ENCODE results near the gene FGD4. TPM values are rescaled to one million over a fixed set of nuclear protein-coding genes. Genes with fewer than 3 reads are reported as not detected.

Gene FGD4
- total and polyA plus RNA-seq, 4 donors, result 16.2 to 49.0 (median 26.7) TPM

GRCh38 chr12:32681272-32681671 is 281.9 kb downstream of the FGD4 start:
- no peak for DNase-seq (ENCODE audit: low read depth in 4 of 6, low spot score in 6 of 6)
- WGBS (ENCODE audit: insufficient coverage), result 94% methylated on average over 5 of the region's 11 CpGs
- no peak overlapping the region for H3K4me3 ChIP-seq (ENCODE audit: low read depth, low read length)

GRCh38 chr12:32686340-32686739 is 287.0 kb downstream of the FGD4 start:
- Histone ChIP-seq H3K4me1 (ENCODE audit: control insufficient read depth, insufficient read depth, low read length) (peaks cover under 1% of the 10 kb centered on the region), H3K4me3 (ENCODE audit: low read depth, low read length) (no peak overlapping the region), H3K9me3 (ENCODE audit: control insufficient read depth, insufficient read depth, low read length) (no peaks in the 10 kb centered on the region), H3K27me3 (ENCODE audit: control insufficient read depth, insufficient read depth, low read length) (no peaks in the 10 kb centered on the region), H3K27ac (ENCODE audit: low read depth, low read length) (no peak overlapping the region), H3K36me3 (ENCODE audit: control insufficient read depth, insufficient read depth, low read length) (peaks cover 9% of the 10 kb centered on the region)
- WGBS (ENCODE audit: insufficient coverage), result no CpG with 5 or more reads among the region's 1 CpG
- no peak for DNase-seq (ENCODE audit: low read depth in 4 of 6, low spot score in 6 of 6)

More at GRCh38 chr12:32681272-32681671, 281.9 kb downstream of the FGD4 start:
- no peaks in the 10 kb centered on the region for H3K9me3 ChIP-seq (ENCODE audit: control insufficient read depth, insufficient read depth, low read length)
- peaks cover 9% of the 10 kb centered on the region for H3K36me3 ChIP-seq (ENCODE audit: control insufficient read depth, insufficient read depth, low read length)
- no peaks in the 10 kb centered on the region for H3K27me3 ChIP-seq (ENCODE audit: control insufficient read depth, insufficient read depth, low read length)
- no peak overlapping the region for H3K27ac ChIP-seq (ENCODE audit: low read depth, low read length)
- peaks cover 10% of the 10 kb centered on the region for H3K4me1 ChIP-seq (ENCODE audit: control insufficient read depth, insufficient read depth, low read length)

- no peak for DNase-seq (ENCODE audit: low read depth in 4 of 6, low spot score in 6 of 6)
- Histone ChIP-seq H3K36me3 (ENCODE audit: control insufficient read depth, insufficient read depth, low read length) (peaks cover 9% of the 10 kb centered on the region), H3K27ac (ENCODE audit: low read depth, low read length) (no peak overlapping the region), H3K9me3 (ENCODE audit: control insufficient read depth, insufficient read depth, low read length) (no peaks in the 10 kb centered on the region), H3K4me1 (ENCODE audit: control insufficient read depth, insufficient read depth, low read length) (no peaks in the 10 kb centered on the region), H3K4me3 (ENCODE audit: low read depth, low read length) (no peak overlapping the region), H3K27me3 (ENCODE audit: control insufficient read depth, insufficient read depth, low read length) (no peaks in the 10 kb centered on the region)
These were observed 289.4 kb downstream of the FGD4 start for GRCh38 chr12:32688786-32689185.

- Histone ChIP-seq H3K9me3 (ENCODE audit: control insufficient read depth, insufficient read depth, low read length) (peaks cover 2% of the 10 kb centered on the region), H3K27me3 (ENCODE audit: control insufficient read depth, insufficient read depth, low read length) (no peaks in the 10 kb centered on the region), H3K4me1 (ENCODE audit: control insufficient read depth, insufficient read depth, low read length) (no peaks in the 10 kb centered on the region), H3K4me3 (ENCODE audit: low read depth, low read length) (no peak overlapping the region), H3K27ac (ENCODE audit: low read depth, low read length) (no peak overlapping the region), H3K36me3 (ENCODE audit: control insufficient read depth, insufficient read depth, low read length) (no peaks in the 10 kb centered on the region)
- 98% methylated on average over 7 of the region's 8 CpGs for WGBS (ENCODE audit: insufficient coverage)
- no peak for DNase-seq (ENCODE audit: low read depth in 4 of 6, low spot score in 6 of 6)
These were observed 291.6 kb downstream of the FGD4 start for GRCh38 chr12:32690927-32691326.

- no peaks in the 10 kb centered on the region for H3K36me3 ChIP-seq (ENCODE audit: control insufficient read depth, insufficient read depth, low read length)
- no peak overlapping the region for H3K4me3 ChIP-seq (ENCODE audit: low read depth, low read length)
- WGBS (ENCODE audit: insufficient coverage), result no CpG with 5 or more reads among the region's 1 CpG
- H3K27ac ChIP-seq (ENCODE audit: low read depth, low read length), result no peak overlapping the region
- no peak for DNase-seq (ENCODE audit: low read depth in 4 of 6, low spot score in 6 of 6)
- H3K9me3 ChIP-seq (ENCODE audit: control insufficient read depth, insufficient read depth, low read length), result peaks cover 2% of the 10 kb centered on the region
- no peaks in the 10 kb centered on the region for H3K4me1 ChIP-seq (ENCODE audit: control insufficient read depth, insufficient read depth, low read length)
- H3K27me3 ChIP-seq (ENCODE audit: control insufficient read depth, insufficient read depth, low read length), result no peaks in the 10 kb centered on the region
These were observed 293.0 kb downstream of the FGD4 start for GRCh38 chr12:32692358-32692757.

GRCh38 chr12:32693036-32693435 is 293.7 kb downstream of the FGD4 start:
- WGBS (ENCODE audit: insufficient coverage), result no CpG with 5 or more reads among the region's 1 CpG
- Histone ChIP-seq H3K27me3 (ENCODE audit: control insufficient read depth, insufficient read depth, low read length) (no peaks in the 10 kb centered on the region), H3K27ac (ENCODE audit: low read depth, low read length) (no peak overlapping the region), H3K36me3 (ENCODE audit: control insufficient read depth, insufficient read depth, low read length) (no peaks in the 10 kb centered on the region), H3K4me1 (ENCODE audit: control insufficient read depth, insufficient read depth, low read length) (no peaks in the 10 kb centered on the region), H3K4me3 (ENCODE audit: low read depth, low read length) (no peak overlapping the region), H3K9me3 (ENCODE audit: control insufficient read depth, insufficient read depth, low read length) (peaks cover 2% of the 10 kb centered on the region)
- DNase-seq (ENCODE audit: low read depth in 4 of 6, low spot score in 6 of 6), result peak in 1 of 6 donors; percentile 15

Small RNAs within 50 kb of the gene (small RNA-seq; reads per million reads assigned to genes)
- gene RF00019 (ENCODE audit: low replicate concordance), result not detected
- gene RNU6-494P (ENCODE audit: low replicate concordance), result not detected

All from spinal cord (tissue), 10 donors.